Measurements from ENCODE around the gene EPHA3.

GRCh38 chr3:89256882-89257281 lies 149.5 kb downstream of the EPHA3 start:
- TF ChIP-seq CHD2 (IDR thresholded peaks at IDR 0.05; ENCODE audit: borderline replicate concordance, low read depth, low read length) (no peak), ZNF384 (IDR thresholded peaks at IDR 0.05; ENCODE audit: borderline replicate concordance, low read depth, low read length) (no peak), BCL3 (IDR thresholded peaks at IDR 0.05; ENCODE audit: borderline replicate concordance, insufficient read depth, low read depth, low read length, poor library complexity, severe bottlenecking) (no peak), ZBTB33 (IDR thresholded peaks at IDR 0.05) (no peak)

Measured in GM12878 (cell line).